ENCODE data around the gene MUC4.
"Not testable (repeated sequence)": the region's sequence is repeated elsewhere in the genome, so short reads cannot be mapped to it uniquely, and the experiment has no call there.

Gene MUC4

GRCh38 chr3:195717852-195718476, 93.8 kb downstream of the MUC4 start:
- no peak for DNase-seq (ENCODE audit: low spot score)

- DNase-seq (ENCODE audit: low spot score) = no peak
These were observed 94.3 kb downstream of the MUC4 start for GRCh38 chr3:195717416-195717815.

- DNase-seq (ENCODE audit: low spot score) = no peak
These were observed 96.0 kb downstream of the MUC4 start for GRCh38 chr3:195715583-195716266.

- DNase-seq (ENCODE audit: low spot score) = no peak
These were observed 96.6 kb downstream of the MUC4 start for GRCh38 chr3:195715134-195715533.

GRCh38 chr3:195714380-195715011, 97.2 kb downstream of the MUC4 start:
- no peak for DNase-seq (ENCODE audit: low spot score)

GRCh38 chr3:195713150-195713549, 98.6 kb downstream of the MUC4 start:
- not testable (repeated sequence) for DNase-seq (ENCODE audit: low spot score)

- DNase-seq (ENCODE audit: low spot score) = not testable (repeated sequence)
These were observed 99.2 kb downstream of the MUC4 start for GRCh38 chr3:195712535-195712910.

GRCh38 chr3:195711813-195712534, 99.8 kb downstream of the MUC4 start:
- DNase-seq (ENCODE audit: low spot score) = no peak

- not testable (repeated sequence) for DNase-seq (ENCODE audit: low spot score)
These were observed 100.5 kb downstream of the MUC4 start for GRCh38 chr3:195711091-195711812.

GRCh38 chr3:195710126-195710905, 101.4 kb downstream of the MUC4 start:
- DNase-seq (ENCODE audit: low spot score) = not testable (repeated sequence)

GRCh38 chr3:195709676-195710085, 102.0 kb downstream of the MUC4 start:
- DNase-seq (ENCODE audit: low spot score) = no peak

GRCh38 chr3:195708626-195709481, 102.9 kb downstream of the MUC4 start:
- no peak for DNase-seq (ENCODE audit: low spot score)

- DNase-seq (ENCODE audit: low spot score) = no peak
These were observed 103.7 kb downstream of the MUC4 start for GRCh38 chr3:195708061-195708460.

- DNase-seq (ENCODE audit: low spot score) = no peak
These were observed 106.4 kb downstream of the MUC4 start for GRCh38 chr3:195705081-195705991.

GRCh38 chr3:195704433-195704999, 107.2 kb downstream of the MUC4 start:
- no peak for DNase-seq (ENCODE audit: low spot score)

GRCh38 chr3:195703776-195704175, 108.0 kb downstream of the MUC4 start:
- DNase-seq (ENCODE audit: low spot score) = no peak

GRCh38 chr3:195701042-195701915, 110.5 kb downstream of the MUC4 start:
- no peak for DNase-seq (ENCODE audit: low spot score)

GRCh38 chr3:195700319-195700718, 111.4 kb downstream of the MUC4 start:
- DNase-seq (ENCODE audit: low spot score) = no peak

Data from CD4-positive, alpha-beta T cell treated with Interleukin-6 at 100 ng/mL for 8 hours (primary cell).